Embryonic facial prominence (tissue), 1 donor: Measurements from ENCODE around the gene ANKZF1.
A peak's percentile ranks its signal among the peaks of the same experiment; 100 is the strongest.
"Not testable (repeated sequence)": the region's sequence is repeated elsewhere in the genome, so short reads cannot be mapped to it uniquely, and the experiment has no call there.

Experiments used
- DNase-seq: peaks from one replicate; pipeline ENCODE4 v3.0.0-alpha.2; 2016; ENCODE audit errors: extremely low spot score

ANKZF1 gene, protein sequence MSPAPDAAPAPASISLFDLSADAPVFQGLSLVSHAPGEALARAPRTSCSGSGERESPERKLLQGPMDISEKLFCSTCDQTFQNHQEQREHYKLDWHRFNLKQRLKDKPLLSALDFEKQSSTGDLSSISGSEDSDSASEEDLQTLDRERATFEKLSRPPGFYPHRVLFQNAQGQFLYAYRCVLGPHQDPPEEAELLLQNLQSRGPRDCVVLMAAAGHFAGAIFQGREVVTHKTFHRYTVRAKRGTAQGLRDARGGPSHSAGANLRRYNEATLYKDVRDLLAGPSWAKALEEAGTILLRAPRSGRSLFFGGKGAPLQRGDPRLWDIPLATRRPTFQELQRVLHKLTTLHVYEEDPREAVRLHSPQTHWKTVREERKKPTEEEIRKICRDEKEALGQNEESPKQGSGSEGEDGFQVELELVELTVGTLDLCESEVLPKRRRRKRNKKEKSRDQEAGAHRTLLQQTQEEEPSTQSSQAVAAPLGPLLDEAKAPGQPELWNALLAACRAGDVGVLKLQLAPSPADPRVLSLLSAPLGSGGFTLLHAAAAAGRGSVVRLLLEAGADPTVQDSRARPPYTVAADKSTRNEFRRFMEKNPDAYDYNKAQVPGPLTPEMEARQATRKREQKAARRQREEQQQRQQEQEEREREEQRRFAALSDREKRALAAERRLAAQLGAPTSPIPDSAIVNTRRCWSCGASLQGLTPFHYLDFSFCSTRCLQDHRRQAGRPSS

GRCh38 chr2:219229305-219230058 is at the start of gene ANKZF1, which contains the start of gene ATG9A:
ANKZF1 (plus strand) TSS chr2:219229806; CDS start chr2:219230258, 452 bp downstream.
ATG9A (minus strand) TSS chr2:219229636; CDS start chr2:219228024, 1,612 bp downstream.
- DNase-seq: peak; percentile 99

- DNase-seq: no peak
Measured at GRCh38 chr2:219180961-219181360, 48.6 kb upstream of the ANKZF1 start.

- DNase-seq: no peak
Measured at GRCh38 chr2:219181531-219181930, 48.1 kb upstream of the ANKZF1 start.

DNA sequence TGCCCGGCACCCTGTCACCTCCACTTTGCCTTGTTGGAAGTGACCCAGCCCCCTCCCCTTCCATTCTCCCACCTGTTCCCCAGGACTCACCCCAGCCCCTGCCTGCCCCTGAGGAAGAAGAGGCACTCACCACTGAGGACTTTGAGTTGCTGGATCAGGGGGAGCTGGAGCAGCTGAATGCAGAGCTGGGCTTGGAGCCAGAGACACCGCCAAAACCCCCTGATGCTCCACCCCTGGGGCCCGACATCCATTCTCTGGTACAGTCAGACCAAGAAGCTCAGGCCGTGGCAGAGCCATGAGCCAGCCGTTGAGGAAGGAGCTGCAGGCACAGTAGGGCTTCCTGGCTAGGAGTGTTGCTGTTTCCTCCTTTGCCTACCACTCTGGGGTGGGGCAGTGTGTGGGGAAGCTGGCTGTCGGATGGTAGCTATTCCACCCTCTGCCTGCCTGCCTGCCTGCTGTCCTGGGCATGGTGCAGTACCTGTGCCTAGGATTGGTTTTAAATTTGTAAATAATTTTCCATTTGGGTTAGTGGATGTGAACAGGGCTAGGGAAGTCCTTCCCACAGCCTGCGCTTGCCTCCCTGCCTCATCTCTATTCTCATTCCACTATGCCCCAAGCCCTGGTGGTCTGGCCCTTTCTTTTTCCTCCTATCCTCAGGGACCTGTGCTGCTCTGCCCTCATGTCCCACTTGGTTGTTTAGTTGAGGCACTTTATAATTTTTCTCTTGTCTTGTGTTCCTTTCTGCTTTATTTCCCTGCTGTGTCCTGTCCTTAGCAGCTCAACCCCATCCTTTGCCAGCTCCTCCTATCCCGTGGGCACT is 47.1 kb upstream of the ANKZF1 start:
- DNase-seq: no peak

DNA sequence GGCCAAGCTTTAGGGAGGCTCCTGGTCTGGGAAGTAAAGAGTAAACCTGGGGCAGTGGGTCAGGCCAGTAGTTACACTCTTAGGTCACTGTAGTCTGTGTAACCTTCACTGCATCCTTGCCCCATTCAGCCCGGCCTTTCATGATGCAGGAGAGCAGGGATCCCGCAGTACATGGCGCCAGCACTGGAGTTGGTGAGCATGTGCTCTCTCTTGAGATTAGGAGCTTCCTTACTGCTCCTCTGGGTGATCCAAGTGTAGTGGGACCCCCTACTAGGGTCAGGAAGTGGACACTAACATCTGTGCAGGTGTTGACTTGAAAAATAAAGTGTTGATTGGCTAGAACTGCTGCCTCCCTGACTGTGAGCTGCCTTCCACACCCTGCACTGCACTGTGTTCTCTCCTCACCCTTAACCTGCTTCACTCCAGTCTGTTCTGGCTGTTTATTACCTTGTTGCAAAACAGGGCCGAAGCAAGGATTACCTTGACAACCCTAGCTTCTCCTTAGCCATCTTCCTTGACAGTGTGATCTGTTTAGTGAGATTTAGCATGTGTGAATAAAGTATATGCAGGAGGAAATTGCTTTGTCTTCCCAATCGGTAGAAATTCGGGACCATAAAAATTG is 46.3 kb upstream of the ANKZF1 start:
- no peak for DNase-seq

- DNase-seq: no peak
Measured at GRCh38 chr2:219184121-219184520, 45.5 kb upstream of the ANKZF1 start.

DNA sequence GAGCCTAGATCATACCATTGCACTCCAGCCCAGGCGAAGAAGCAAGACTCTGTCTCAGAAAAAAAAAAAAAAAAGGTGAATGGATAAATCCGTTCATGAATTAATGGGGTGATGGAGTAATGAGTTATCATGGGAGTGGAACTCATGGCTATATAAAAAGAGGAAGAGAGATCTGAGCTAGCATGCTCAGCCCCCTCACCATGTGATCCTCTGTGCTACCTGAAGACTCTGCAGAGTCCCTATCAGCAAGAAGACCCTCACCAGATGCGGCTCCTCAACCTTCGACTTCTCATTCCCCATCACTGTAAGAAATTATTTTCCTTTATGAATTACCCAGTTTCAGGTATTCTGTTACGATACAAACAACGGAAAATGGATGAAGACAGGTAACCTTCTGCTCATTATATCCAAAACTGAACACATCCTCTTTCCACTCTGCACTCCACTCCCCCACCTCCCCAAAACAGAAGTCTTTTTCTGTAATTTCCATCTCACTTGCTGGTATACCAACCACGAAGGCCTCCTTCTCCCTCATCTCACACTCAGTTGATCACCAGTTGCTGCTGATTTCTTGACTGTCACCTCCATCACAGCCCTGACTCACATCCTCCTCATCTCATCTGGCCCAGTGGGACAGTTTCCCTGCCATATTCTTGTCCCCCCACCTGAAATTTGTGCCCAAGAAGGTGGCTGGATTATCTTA is 42.7 kb upstream of the ANKZF1 start:
- no peak for DNase-seq

DNA sequence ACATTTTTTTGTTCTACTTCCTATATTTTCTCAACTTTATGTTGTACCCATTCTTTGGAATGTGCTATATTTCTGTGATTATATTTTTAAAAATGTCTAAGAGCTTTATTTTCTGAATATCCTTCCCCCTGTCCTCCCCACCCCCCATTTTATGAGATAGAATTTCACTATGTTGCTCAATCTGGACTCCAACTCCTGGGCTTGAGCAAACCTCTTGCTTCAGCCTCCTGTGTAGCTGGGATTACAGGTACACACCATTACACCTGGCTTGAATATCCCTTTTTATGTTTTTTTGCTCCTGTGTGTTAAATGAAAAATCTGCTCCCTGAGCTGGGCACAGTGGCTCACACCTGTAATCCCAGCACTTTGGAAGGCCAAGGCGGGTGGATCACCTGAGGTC is 32.2 kb upstream of the ANKZF1 start:
- no peak for DNase-seq

DNA sequence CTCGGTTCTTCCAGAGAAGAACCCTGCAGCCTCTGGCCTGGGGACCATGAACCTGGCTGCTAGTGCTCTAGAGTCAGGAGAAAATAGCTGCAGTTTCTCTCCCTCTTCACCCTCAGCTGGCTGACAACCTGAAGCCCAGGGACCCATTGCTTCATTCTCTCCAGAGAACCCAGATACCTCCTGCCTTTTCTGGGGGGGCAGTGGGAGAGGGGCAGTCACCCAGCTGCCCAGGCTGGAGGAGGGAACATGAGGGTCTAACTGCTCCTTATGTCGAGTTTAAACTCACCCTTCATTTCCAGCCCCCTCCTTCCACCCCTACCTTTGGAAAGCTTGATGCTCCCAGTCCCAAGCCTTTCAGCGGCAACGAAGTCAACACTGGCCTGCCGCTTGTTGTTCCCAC is 30.6 kb upstream of the ANKZF1 start:
- no peak for DNase-seq

DNA sequence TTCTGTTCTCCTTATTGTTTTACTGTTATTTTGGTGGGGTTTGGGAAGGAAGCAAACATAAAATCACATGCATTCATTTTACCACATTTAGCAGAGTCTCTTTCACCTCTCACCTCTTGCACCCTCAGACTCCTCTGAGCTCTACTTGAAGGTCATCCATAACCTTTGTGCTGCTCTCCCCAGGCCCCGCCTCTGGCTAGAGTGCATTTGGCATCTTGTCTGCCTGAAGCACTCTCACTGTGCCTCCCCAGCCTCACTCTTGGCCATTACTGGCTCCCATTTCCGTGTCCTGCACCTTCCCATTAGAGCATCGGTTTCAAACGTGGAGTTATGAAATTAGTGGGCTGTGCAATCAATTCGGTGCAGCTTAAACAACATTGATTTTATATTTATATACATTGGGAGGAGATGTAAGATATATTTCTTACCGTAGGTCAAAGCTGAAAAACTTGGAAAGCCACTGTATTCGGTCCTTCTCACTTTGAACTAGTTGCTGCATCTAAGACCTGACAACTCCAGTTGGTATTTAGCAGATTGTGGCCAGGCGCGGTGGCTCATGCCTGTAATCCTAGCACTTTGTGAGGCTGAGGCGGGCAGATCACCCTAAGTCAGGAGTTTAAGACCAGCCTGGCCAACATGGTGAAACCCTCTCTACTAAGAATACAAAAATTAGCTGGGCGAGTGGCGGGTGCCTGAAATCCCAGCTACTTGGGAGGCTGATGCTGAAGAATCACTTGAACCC is 30.0 kb upstream of the ANKZF1 start:
- no peak for DNase-seq

DNA sequence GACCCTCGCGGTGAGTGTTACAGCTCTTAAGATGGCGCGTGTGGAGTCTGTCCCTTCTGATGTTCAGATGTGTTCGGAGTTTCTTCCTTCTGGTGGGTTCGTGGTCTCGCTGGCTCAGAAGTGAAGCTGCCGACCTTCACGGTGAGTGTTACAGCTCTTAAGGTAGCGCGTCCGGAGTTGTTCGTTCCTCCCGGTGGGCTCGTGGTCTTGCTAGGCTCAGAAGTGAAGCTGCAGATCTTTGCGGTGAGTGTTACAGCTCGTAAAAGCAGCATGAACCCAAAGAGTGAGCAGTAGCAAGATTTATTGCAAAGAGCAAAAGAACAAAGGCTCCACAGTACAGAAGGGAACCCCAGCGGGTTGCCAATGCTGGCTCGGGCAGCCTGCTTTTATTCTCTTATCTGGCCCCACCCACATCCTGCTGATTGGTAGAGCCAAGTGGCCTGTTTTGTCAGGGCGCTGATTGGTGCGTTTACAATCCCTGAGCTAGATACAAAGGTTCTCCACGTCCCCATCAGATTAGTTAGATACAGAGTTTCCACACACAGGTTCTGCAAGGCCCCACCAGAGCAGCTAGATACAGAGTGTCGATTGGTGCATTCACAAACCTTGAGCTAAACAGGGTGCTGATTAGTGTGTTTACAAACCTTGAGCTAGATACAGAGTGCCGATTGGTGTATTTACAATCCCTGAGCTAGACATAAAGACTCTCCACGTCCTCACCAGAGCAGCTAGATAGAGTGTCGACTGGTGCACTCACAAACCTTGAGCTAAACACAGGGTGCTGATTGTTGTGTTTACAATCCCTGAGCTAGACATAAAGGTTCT is 28.9 kb upstream of the ANKZF1 start:
- DNase-seq: not testable (repeated sequence)

- not testable (repeated sequence) for DNase-seq
Measured at GRCh38 chr2:219201331-219201730, 28.3 kb upstream of the ANKZF1 start.

DNA sequence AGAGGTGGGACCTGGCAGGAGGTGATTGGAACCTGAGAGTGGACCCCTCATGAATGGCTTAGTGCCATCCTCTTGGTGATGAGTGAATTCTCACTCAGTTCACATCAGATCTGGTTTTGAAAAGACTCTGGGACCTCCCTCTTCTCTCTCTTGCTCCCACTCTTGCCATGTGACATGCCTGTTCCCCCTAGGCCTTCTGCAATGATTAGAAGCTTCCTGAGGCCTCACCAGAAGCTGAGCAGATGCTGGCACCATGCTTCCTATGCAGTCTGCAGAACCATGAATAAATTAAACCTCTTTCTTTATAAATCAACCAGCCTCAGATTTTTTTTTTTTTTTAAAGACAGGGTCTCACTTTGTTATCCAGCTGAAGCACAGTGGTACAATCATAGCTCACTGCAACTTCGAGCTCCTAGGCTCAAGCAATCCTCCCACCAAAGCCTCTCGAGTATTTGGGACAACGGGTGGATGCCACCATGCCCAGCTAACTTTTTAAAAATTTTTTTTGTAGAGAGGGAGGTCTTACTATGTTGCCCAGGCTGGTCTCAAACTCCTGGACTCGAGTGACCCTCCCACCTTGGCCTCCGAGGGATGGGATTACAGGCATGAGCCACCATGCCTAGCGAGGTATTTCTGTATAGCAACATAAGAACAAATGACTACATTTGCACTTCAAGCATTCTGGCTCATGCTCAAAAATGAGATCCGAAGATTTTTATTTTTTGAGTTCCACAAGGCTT is 25.0 kb upstream of the ANKZF1 start:
- no peak for DNase-seq

DNA sequence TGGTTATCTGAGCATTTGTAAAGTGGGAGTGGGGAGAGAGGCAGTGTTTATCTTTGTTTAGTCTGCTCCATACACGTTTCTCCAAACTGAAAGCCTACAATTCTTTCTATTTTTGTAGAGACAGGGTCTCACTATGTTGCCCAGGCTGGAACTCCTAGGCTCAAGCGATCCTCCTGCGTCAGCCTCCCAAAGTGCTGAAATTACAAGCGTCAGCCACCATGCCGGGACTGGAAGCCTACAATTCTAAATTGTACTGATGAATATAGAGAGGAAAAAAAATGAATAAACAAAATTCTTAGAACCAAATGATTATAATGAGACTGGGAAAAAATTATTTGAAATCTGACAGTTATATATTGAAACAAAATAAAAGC is 24.5 kb upstream of the ANKZF1 start:
- DNase-seq: no peak

GRCh38 chr2:219205981-219206327 is 23.7 kb upstream of the ANKZF1 start:
- no peak for DNase-seq

DNA sequence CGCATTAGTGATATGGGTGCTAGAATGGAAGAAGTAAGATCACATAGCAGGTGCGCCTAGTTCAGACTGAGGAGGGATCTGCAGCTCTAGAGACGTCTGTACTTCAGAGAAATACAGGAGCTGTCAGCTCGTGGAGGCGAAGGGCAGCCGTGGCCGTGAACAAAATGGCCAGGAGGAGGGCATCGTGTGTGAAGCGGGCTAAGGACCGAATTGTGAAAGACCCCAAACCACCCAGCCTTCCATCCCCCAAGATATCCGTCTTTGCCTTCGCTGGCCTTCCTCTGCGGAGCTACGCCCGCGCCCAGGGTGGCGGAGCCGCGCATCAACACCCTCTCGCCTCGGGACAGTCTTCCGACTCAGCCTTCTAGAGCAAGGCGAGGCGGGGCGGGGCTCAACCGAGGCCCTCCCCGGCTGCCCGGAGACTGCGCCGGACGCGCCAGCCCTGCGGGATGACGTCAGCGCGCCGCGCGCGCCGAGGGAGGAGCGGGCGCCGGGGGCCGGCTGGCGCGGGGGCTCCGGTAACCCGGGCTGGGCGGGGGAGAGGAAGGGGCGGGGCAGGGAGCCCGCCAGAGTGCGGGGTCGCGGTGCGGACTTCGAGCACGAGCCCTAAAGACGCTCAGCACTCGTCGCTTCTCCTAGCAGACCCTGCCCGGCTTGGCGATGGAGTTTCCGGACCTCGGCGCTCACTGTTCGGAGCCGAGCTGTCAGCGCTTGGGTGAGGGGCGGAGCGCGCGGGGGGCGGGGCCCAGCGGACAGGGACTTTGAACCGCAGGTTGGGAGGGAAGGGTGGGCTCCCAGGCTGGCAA is 23.1 kb upstream of the ANKZF1 start, which contains the start of gene ZFAND2B:
Gene ZFAND2B, plus strand, starts transcription at position 455 of the 806 bp plus-strand sequence. Its CDS starts 206 bp downstream, at position 661.
- peak; percentile 88 for DNase-seq
